Endothelial cell (in vitro differentiated cells): Measurements from ENCODE around the gene PTGES. TPM values are rescaled to one million over a fixed set of nuclear protein-coding genes. Genes with fewer than 3 reads are reported as not detected.

Experiments used
- DNase-seq: peaks from one replicate; pipeline ENCODE4 v3.0.0; 2021; ENCODE audit warnings: low spot score
- H3K27ac Mint-ChIP-seq: one replicate; pipeline ENCODE4 v1.8.0; 2021; ENCODE audit warnings: mixed read lengths, inconsistent platforms; ENCODE audit not compliant: unreplicated experiment
- H3K27me3 Mint-ChIP-seq: one replicate; pipeline ENCODE4 v1.8.0; 2021; ENCODE audit warnings: mild to moderate bottlenecking, moderate library complexity, mixed read lengths, inconsistent platforms; ENCODE audit not compliant: unreplicated experiment
- H3K36me3 Mint-ChIP-seq: one replicate; pipeline ENCODE4 v1.8.0; 2021; ENCODE audit warnings: mild to moderate bottlenecking, low read depth, mixed read lengths, inconsistent platforms; ENCODE audit not compliant: unreplicated experiment
- H3K4me1 Mint-ChIP-seq: one replicate; pipeline ENCODE4 v1.8.0; 2021; ENCODE audit warnings: mild to moderate bottlenecking, mixed read lengths, inconsistent platforms; ENCODE audit not compliant: unreplicated experiment
- H3K4me3 Mint-ChIP-seq: one replicate; pipeline ENCODE4 v1.8.0; 2021; ENCODE audit warnings: mild to moderate bottlenecking, mixed read lengths, inconsistent platforms; ENCODE audit not compliant: unreplicated experiment
- H3K9me3 Mint-ChIP-seq: one replicate; pipeline ENCODE4 v1.8.0; 2021; ENCODE audit warnings: mixed read lengths, inconsistent platforms; ENCODE audit not compliant: unreplicated experiment
- total RNA-seq: library from RNA; stranded (reverse); fragmentation: NEBNext Ultra II Directional; extraction: Animal tissue kit (Norgen Biotek cat#: 25700); gene quantifications from one replicate; pipeline ENCODE4 v1.2.1, GENCODE V29; 2021; ENCODE audit not compliant: unreplicated experiment
- TF ChIP-seq, protein P1 (sequence below): fragments of 200-600 bp; sonication (generic); IDR thresholded peaks from one replicate; pipeline ENCODE4 v1.5.0; 2021; ENCODE audit warnings: antibody characterized with exemption; ENCODE audit not compliant: unreplicated experiment

Gene PTGES
- total RNA-seq, 1 donor from 2014 or later: 0.15 TPM

DNA sequence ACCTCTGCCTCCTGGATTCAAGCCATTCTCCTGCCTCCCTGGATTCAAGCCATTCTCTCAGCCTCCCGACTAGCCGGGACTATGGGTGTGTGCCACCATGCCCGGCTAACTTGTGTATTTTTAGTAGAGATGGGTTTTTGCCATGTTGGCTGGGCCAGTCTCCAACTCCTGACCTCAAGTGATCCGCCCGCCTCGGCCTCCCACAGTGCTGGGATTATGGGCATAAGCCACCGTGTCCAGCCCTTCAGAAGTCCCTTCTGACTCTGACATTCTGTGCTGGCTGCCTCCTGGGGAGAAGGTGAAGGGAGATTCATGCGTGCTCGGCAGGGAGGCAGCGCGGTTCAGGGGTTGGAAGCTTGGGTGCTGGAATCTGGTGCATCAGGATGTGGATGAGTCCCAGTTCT, 58.6 kb downstream of the PTGES start:
- no peak overlapping the region for H3K27ac Mint-ChIP-seq
- peaks cover 3% of the 10 kb centered on the region for H3K4me1 Mint-ChIP-seq
- peaks cover 5% of the 10 kb centered on the region for H3K27me3 Mint-ChIP-seq

DNA sequence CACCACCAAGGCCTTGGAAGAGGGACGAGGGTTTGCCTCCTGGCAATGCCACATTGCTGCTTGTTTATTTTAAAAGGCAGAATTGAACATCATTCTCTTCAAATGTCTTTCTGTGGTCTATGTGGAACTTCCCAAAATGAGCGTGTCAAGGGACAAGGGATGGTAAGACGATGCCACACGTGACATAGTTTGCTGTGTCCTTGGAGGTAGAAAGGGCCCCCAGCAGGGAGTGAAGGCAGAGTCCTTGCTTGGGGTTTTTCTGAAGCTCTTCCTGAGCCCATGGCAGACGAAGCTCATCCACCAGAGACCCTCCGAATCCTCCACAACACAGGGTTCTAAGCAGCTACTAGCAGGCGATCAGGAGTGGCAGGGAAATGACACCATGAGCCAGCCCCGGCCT, 59.1 kb downstream of the PTGES start:
- Mint-ChIP-seq H3K27me3 (peaks cover 5% of the 10 kb centered on the region), H3K4me1 (peaks cover 3% of the 10 kb centered on the region), H3K9me3 (no peaks in the 10 kb centered on the region), H3K4me3 (no peak overlapping the region), H3K27ac (no peak overlapping the region), H3K36me3 (no peaks in the 10 kb centered on the region)
- TF ChIP-seq, protein P1, sequence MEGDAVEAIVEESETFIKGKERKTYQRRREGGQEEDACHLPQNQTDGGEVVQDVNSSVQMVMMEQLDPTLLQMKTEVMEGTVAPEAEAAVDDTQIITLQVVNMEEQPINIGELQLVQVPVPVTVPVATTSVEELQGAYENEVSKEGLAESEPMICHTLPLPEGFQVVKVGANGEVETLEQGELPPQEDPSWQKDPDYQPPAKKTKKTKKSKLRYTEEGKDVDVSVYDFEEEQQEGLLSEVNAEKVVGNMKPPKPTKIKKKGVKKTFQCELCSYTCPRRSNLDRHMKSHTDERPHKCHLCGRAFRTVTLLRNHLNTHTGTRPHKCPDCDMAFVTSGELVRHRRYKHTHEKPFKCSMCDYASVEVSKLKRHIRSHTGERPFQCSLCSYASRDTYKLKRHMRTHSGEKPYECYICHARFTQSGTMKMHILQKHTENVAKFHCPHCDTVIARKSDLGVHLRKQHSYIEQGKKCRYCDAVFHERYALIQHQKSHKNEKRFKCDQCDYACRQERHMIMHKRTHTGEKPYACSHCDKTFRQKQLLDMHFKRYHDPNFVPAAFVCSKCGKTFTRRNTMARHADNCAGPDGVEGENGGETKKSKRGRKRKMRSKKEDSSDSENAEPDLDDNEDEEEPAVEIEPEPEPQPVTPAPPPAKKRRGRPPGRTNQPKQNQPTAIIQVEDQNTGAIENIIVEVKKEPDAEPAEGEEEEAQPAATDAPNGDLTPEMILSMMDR: no peak
- DNase-seq: no peak

More for the DNA sequence above, 58.6 kb downstream of the PTGES start:
- Mint-ChIP-seq H3K36me3 (no peaks in the 10 kb centered on the region), H3K4me3 (no peak overlapping the region), H3K9me3 (no peaks in the 10 kb centered on the region)
- TF ChIP-seq, protein P1: no peak
- DNase-seq: no peak

DNA sequence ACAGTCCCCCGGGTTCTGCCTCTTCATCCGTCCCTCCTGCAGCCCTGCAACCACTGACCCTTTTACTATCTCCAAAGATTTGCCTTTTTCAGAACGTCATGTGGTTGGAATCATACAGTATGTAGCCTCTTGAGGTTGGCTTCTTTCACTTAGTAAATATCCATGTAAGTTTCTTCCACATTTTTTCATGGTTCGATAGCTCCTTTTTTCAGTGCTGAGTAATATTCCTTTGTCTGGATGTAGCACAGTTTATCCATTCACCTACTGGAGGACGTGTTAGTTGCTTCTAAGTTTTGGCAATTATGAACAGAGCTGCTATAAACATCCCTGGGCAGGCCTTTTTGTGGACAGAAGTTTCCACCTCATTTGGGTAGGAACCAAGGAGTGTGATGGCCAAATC, 60.3 kb downstream of the PTGES start:
- H3K27me3 Mint-ChIP-seq: peaks cover 3% of the 10 kb centered on the region
- no peak overlapping the region for H3K4me3 Mint-ChIP-seq
- no peak for DNase-seq
- no peaks in the 10 kb centered on the region for H3K36me3 Mint-ChIP-seq
- TF ChIP-seq, protein P1: no peak
- H3K4me1 Mint-ChIP-seq: peaks cover 3% of the 10 kb centered on the region
- no peaks in the 10 kb centered on the region for H3K9me3 Mint-ChIP-seq
- H3K27ac Mint-ChIP-seq: no peak overlapping the region

Other genes starting within 250 kb of the PTGES start
- gene C9orf50, start 131.9 kb downstream of the PTGES start, total RNA-seq: not detected
- gene NTMT1, start 126.9 kb downstream of the PTGES start, total RNA-seq: 16.7 TPM
- 26.2 TPM for gene ASB6, start 110.9 kb downstream of the PTGES start, total RNA-seq
- gene PRRX2, start 87.4 kb downstream of the PTGES start, total RNA-seq: 0.21 TPM
- gene TOR1B, start 50.1 kb upstream of the PTGES start, total RNA-seq: 22.8 TPM
- 58.0 TPM for gene TOR1A, start 71.1 kb upstream of the PTGES start, total RNA-seq
- gene C9orf78, start 82.2 kb upstream of the PTGES start, total RNA-seq: 29.1 TPM
- gene USP20, start 82.4 kb upstream of the PTGES start, total RNA-seq: 21.7 TPM